Fibroblast of peridontal ligament (primary cell): ENCODE data around the gene SEMA4D.

Experiments
- DNase-seq: peaks from one replicate; pipeline ENCODE4 v3.0.0-alpha.2; 2010; ENCODE audit errors: extremely low read depth

SEMA4D gene

DNA sequence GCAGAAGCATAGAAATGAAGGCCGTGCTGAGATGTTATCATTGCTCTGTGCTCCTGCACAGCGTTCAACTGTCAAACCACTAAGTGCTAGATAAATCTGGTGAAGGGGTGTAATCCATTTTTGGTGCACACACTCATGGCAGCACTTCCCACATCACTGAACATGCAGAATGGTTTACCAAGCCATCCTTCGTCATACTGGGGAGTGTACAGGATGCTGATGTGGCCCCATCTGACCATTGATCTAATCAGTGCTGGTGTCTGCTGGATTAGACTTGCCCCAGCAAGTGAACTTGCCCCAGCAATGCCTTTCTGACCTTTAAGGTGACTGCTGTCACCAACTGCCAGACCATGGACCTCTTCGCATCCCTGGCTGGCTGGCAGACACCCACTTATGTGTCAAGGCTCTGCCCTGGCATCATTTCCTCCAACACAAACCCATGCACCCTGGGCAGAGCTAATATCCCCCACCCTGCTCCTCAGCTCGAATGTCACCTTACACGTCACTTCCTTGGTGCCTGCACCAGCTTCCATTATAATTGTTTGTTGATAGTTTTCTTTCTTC is 4.2 kb upstream of the SEMA4D start:
- no peak for DNase-seq

DNA sequence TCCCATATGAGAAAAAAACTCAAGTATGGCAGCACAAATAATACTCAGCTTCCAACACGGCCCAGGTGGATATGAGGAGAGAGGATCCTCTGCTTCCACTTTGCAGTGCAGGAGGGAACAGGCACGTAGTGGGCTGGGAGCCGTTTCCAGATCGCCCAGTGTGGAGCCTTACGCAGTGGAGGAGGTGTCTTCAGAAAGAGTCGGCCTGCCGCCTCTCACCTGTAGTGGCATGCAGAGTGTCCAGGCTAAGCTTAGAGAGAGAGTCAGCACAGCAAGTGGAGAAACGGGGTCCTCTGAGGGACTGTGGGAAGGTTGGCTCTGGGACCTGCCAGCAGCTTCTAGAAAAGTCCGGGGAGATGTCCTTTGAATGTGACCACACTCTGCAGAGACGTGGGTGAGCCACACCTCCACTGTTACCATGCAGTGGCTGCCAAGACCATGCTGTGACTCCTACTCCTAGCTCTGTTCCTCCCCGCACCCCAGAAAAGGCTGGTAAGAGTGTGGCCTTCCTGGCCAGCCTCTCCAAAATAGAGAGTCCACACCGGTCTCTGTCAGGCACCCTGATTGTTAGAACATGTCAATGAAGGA is 3.5 kb upstream of the SEMA4D start:
- DNase-seq = no peak

DNA sequence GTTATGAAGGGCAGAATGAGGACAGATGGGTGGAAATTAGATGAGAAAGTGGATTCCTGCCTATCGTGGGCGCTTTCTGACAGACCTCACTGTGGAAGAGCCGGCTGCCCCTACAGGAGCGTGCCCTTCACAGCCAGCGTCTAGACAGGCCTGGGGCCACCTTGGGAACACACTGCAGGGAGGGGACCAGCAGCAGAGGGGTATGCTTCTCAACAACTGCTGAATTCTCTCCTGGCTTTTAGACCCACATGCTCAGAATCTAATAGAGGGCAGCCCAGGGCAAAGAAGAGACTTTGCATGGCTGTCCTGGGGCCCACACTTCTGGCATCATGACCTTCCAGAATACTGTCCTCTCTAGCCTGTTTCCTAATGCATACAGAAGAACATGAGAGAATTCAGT is 2.1 kb upstream of the SEMA4D start:
- no peak for DNase-seq

DNA sequence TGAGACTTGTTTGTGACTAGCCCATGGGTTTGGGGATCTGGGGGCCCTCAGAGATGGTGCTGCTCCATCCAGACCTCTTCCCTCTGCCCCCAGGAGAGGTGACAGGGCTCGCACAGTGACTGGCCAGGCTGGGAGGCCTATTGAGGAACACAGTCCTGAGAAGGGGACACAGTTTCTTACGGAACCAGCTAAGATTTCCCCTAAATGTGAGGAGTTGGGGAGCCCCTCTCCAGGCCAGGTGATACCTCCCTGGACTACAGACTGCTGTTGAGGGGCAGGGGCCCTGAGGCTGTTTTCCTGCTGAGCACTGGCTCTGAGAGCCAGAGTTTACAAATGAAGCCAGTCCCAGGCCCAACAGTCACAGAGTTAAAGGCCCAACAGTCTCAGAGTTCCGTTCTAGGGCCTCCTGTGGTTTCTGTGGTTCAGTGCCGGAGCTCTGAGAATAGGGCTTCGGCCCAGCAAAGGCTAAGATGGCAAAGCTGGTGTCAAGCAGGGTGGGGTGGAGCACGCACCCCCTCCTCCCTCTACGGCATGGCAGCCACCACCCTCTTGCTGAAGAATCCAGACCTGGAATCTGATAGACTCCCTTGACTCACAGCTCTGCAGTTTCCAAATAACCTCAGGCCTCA is 1.1 kb upstream of the SEMA4D start:
- no peak for DNase-seq

DNA sequence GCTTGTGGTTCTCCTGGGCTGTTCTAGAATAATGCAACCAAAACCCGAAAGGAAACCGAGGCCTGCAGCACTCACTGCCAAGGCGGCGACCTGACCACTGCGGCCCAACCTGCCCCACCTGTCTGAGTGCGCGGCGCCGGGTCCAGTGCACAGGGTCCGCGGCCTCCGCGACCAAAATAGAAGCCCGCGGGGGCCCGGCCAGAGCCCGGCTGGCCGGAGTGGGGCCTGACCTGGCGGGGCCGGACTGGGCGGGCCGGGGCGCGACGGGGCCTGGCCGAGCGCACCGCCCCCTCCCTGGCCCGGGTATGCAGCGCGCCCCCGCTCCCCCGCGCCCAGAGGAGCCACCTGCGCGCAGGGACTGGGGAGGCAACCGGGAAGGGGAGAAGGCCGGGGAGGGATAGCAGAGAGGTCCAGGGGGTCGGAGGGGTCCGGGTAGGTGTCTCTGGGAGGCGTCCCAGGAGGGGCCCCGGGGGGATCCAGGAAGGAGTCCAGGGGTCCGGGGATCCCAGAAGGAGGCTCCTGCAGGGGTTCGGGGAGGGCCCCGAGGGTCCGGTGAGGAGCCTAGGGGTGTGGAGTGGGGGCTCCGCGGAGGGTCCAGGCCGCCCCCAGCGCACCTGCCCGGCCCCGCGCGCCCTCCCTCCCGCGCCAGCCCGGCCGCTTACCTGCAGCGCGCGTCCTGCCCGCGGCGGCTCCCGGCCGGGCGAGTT is 503 bp downstream of the SEMA4D start:
- no peak for DNase-seq

DNA sequence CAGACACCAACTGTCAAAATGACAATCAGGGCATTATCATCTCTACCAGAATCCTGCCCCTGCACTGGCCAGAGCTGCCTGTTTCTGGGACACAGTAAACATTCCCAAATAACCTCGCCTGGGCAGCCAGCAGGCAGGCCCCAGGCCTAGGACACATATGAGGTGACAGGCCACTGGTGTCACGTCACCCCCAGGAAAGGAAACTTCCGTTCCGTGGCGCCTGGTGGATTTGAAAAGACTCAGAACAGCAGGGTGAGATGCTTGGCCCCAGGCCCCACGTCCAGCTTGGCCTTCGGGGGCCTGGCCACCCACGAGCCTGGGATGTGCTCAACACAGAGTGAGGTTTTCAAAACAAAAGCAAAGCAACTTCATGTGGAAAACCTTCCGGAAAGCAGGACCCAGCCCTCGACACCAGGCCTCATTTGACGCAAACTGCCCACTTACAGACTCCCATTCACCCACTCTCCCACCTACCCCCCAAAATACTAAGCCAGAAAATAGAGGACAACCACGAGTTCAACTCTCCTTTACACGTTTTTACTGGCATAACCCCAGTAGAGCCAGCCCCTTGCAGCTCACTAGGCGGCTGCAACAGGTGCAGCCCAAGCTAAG is 1.2 kb downstream of the SEMA4D start:
- DNase-seq = no peak

DNA sequence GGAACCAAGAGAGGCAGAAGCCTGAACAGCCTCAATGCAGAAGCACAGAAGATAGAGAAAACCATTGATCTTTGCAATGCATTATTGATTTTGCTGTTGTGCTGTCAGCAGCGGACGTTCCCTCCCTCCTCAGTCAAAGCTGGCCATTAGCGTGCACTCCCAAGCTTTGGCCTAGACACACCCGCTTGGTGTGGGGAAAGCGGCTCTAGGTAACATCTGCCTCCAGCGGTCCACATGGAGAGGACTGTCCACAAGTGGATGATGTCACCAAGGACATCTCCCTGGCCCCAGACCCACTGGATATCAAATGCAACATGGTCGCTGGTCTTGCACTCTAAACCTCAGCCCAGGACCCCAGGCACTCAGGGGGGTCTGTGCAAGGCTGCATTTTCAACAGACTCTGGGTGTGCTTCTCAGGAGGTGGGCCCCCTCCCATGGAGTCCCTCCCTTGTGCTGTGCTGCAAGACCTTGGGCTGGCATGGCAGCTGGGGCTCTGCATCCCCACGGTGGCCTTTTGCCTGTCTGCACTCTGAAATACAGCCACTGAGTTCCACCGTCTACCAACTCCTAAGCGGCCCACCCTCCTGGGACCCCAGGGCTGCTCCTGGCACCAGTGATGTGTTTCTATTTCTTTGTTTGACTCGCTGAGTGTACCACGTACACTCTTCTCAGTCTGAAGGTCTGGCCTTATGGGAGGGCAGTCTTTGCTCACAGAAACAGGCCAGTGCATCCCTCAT is 1.9 kb downstream of the SEMA4D start:
- DNase-seq = no peak

DNA sequence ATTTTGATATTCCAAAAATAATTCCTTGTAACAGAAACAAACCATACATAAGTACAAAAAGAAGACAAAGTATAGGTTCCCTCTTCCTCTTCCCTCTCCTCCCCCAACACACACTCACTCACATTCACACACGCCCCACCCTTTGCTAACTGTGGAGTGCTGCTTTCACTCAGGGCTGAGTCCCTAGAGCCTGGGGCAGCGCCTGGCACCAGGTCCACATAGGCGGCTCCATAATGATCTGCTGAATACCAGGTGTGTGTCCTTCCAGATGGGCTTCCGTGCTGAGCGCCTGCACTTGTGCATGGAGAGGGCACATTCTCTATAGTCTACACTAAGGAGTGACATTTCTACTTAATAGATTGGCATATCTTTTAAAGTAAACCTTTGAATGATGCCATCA is 3.7 kb downstream of the SEMA4D start:
- DNase-seq = no peak

DNA sequence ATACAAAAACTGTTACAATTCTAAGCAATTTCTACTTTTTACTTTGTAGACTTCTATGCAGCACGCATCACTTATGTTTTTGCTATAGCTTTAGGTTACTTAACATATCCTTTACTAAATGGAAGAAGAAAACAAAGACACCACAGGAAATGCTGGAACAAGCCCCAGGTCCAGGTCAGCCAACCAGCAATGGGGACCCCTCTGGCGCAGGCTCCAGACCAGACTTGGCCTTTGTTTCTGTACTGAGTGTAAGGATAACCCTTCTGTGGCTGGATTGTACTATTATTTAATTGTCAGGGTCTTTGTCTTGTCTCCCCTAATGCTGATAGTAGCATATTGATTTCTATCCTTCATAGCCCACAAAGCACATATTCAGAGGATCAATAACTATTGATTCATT is 4.2 kb downstream of the SEMA4D start:
- no peak for DNase-seq

DNA sequence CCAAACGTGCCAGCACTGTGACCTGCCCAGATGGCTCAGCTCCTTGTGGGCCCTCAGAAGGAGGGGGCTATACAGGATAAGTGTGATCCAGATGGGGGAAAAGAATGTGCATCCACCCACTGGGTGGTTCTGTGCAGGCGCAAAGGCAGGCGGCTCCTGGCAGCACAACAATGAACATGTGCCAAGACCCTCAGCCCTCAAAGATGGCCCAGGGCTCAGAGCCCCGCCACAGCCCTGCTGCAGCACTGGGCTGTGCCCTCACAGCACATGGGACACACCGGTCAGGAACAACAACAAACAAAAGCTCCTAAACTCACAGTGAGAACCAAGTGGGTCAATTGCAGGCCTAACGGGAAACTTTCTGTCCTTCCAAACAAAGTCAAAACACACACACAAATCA is 4.7 kb downstream of the SEMA4D start:
- DNase-seq = no peak

DNA sequence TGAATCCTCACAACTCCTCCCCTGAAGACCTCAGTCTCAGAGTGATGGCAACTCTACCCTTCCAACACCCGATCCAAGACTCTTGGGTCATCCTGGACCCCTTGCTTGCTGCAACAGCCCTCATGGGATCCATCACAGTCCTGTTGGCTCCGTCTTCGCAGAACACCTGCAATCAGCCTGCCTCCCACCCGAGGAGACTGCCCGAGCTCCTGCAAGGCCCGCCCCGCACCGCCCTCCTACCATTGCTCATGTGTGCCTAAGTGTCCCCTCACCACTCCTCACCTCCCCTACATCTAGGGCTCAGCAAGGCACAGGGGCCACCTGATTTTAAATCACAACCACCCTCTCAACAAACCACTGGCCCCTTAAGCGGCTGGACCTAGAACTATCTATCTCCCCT is 5.3 kb downstream of the SEMA4D start:
- no peak for DNase-seq

DNA sequence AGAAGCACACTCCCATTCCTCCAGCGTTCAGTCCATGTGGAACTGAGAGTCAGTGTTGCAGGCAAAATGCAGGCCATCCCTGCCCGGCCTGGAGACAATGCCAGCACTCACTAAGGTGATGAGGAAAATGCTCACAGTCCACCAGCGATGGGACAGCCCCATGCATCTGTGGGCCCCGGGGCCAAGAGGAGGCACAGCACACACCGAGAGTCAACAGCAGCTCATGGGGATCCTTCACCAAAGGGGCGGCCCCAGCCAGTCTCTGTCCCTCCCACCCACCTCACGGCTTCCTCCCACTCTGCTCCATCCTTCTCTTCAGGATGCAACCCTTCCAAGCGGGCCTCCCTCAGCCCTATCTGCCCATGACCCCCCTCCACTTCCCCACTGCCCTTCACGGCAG is 6.2 kb downstream of the SEMA4D start:
- DNase-seq = no peak

DNA sequence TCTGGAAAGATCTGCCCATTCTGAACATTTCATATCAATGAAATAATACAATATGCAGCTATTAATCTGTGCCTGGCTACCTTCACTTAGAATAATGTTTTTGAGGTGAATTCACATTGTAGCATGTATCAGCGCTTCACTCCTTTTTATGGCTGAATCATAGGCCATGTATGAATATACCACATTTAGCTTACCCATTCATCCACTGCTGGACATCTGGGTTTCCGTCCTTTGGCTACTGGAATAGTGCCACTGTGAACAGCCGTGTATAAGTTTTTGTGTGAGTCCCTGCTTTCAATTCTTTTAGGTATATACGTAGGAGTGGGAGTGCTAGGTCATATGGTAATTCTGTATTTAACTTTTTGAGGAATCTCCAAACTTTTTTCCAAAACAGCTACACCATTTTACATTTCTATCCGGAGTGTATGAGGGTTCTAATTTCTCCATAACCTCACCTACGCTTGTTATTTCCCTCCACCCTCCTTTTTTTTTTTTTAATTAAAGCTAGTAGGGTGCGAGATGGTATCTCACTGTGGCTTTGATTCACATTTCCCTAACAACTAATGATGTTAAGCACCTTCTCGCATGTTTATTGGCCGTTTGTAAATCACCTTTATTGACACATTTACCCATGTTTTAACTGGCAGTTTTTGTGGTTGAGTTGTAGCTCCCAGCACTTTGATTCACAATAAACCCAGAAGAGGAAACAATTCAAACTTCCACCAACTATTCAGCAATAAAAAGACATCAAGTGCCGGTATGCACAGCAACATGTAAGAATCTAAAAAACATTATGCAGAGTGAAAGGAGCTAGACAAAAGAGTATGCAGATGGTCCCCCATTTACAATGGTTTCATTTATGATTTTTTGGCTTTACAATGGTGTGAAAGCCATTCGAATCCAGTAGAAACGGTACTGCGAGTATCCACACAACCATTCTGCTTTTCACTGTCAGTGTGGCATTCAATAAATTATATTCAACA is 8.1 kb downstream of the SEMA4D start:
- DNase-seq = no peak

DNA sequence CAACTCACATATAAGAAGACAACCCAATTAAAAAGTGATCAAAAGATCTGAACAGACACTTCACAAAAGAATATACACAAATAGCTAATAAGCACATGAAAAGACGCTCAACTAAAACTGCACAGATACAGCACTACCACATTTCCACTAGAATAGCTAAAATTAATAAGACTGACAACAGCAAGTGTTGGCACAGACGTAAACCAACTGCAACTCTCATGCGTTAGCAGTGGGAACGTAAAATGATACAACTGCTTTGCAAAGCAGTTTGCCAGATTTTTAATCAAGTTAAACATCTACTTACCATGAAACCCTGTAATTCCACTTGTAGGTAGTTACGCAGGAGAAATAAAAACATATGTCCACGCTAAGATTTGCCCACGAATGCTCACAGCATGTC is 9.0 kb downstream of the SEMA4D start:
- DNase-seq = no peak

DNA sequence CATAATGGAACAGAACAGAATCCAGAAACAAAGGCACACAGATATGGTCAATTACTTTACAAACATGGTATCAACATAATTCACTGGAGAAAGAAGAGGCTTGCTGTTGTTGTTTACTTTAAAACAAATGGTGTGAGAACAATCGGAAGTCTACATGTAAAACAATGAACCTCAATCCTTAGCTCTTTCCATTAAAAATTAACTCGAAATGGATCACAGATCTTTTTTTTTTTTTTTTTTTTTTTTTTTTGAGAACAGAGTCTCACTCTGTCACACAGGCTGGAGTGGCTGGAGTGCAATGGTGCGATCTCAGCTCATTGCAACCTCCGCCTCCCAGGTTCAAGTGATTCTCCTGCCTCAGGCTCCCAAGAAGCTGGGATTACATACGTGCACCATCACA is 9.8 kb downstream of the SEMA4D start:
- no peak for DNase-seq

DNA sequence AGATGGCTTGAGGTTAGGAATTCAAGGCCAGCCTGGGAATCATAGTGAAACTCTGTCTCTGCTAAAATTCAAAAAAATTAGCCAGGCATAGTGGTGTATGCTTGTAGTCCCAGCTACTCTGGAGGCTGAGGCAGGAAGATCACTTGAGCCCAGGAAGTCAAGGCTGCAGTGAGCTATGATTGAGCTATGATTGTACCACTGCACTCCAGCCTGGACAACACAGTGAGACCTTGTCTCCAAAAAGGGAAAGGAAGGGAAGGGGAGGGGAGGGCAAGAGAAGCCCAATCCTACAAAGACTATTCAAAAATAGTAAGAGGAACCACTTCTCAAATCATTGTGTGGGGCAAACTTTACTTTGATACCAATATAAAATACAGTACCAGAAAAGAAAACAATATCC is 11.2 kb downstream of the SEMA4D start:
- no peak for DNase-seq

DNA sequence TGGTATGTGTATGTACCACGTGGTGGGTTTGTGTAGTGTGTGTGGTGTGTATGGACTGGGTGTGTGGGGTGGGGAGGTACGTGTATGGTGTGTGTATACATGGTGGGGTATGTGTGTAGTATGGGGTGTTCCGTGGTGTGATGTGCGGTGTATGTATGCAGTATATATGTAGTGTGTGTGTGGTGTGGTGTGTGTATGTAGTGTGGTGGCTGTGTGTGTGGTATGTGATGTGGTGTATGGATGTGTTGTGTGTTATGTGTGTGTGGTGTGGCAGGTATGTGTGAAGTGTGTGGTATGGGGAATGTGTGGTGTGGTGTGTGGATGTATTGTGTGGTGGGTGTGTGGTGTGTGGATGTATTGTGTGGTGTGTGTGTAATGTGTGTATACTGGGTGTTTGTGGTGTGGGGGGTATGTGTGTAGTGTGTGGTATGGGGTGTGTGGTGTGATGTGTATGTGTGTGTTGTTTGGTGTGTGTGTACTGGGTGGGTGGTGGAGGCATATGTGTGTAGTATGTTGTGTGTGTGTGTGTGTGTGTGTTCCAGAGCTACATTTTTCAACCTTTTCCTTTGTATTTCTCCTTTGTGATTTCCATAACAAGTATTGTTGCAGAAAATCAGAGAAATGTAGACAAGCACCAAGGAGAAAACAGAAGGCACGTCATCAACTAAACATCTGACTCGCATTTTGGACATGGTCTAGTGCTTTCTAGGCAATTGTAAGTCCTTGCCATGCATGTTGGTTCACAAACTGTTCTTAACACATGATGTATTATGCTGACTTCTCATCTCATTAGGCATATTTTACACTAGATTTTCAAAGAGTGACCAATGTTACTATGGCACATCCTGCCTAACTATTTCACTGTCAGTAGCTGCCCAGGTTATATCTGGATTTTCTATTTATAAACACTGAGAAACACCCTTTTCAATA is 13.2 kb downstream of the SEMA4D start:
- no peak for DNase-seq

DNA sequence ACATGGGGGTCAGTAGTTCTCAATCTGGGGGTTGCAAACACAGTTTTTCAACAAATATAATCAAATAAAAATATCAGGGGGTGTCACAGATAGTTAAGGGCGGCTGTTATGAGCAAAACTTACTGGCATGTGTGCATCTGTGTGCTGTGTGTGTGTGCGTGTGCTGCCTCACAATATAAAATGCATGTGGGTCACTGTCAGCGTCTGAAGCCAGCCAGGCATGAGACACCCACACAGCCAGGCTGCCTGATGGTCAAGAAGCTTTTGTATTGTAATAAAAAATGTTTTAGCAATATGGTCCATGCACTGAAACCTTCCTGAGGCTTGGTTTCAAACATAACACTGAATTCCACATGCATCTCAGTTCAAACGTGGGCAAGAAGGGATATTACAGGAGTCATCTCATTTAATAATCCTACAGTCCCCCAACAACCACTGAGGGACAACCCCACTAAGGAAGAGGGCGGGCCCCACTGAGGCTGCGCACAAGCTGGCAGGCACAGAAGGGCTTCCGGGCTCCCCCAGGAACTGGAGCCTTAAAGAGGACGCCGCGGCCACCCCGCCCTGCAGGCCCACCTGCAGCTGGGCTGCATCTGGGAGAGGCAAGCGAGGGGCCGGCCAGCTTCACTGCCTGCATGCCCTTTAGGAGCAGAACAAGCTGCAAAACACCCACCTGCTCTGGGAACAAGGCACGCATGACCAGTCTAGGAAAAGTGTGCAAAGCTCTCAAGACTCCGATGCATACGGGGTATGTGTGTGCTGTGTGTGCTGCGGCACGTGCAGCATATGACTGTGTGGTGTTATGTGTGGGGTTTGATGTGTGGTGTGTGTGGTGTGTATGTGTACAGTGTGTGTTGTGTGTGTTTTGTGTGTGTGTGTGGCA is 14.1 kb downstream of the SEMA4D start:
- no peak for DNase-seq

DNA sequence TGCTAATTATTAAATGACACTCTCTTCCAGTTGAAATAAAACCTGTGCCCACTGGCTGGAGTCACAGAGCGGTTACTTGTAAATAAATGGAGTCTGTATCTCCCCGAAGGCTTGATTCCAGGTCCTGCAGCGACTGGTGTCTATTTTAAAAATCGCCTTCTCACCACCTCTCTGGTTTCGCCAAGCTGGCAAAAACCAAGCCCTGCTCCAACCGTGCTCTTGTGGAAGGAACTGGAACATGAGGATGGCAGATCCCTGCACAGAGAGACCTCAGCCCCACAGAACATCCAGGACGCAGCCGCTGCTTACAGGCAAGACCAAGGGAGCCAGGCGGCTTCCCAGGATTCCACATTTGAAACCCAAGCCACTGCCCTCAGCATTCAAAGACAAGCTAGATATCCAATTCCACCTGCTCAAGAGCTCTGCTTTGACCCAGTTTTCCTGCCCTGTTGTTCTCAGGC is 15.0 kb downstream of the SEMA4D start:
- DNase-seq = no peak
